ENCODE results near the gene STAMBPL1.
A peak's percentile ranks its signal among the peaks of the same experiment; 100 is the strongest.

The STAMBPL1 gene

GRCh38 chr10:88958721-88959120 lies 78.7 kb downstream of the STAMBPL1 start:
- DNase-seq, result no peak

GRCh38 chr10:88960802-88961201 lies 80.8 kb downstream of the STAMBPL1 start:
- no peak for DNase-seq

- no peak for DNase-seq
Observed at GRCh38 chr10:88961266-88961665, 81.2 kb downstream of the STAMBPL1 start.

GRCh38 chr10:88962336-88962735 lies 82.3 kb downstream of the STAMBPL1 start:
- peak; percentile 54 for DNase-seq

GRCh38 chr10:88963318-88963717 lies 83.3 kb downstream of the STAMBPL1 start:
- DNase-seq, result no peak

- no peak for DNase-seq
Observed at GRCh38 chr10:88964360-88964759, 84.3 kb downstream of the STAMBPL1 start.

GRCh38 chr10:88964869-88965415 lies 84.9 kb downstream of the STAMBPL1 start:
- DNase-seq, result no peak

GRCh38 chr10:88966797-88967196 lies 86.8 kb downstream of the STAMBPL1 start:
- DNase-seq, result no peak

GRCh38 chr10:88968391-88968790 lies 88.3 kb downstream of the STAMBPL1 start:
- DNase-seq, result no peak

- DNase-seq, result no peak
Observed at GRCh38 chr10:88971221-88972061, 91.4 kb downstream of the STAMBPL1 start.
